Omental fat pad (tissue), 4 donors: ENCODE results near the gene TCAIM. TPM values are rescaled to one million over a fixed set of nuclear protein-coding genes. Genes with fewer than 3 reads are reported as not detected.

ENCODE experiments used
- ATAC-seq: fragments of 150-250 bp; one replicate; pipeline ENCODE4 v1.9.1; 2016; ENCODE audit warnings: mild to moderate bottlenecking, moderate library complexity; ENCODE audit not compliant: low FRiP score
- DNase-seq: peaks from one replicate; pipeline ENCODE4 v3.0.0-alpha.2; 2019; ENCODE audit warnings: low spot score
- total RNA-seq, 4 donors: library from RNA; depleted of rRNA; stranded (reverse); fragments of >200 nt; gene quantifications; one replicate each; pipeline ENCODE4 v1.1.0, GENCODE V29; 2016
- TF ChIP-seq, protein P1 (sequence below), 3 donors: fragments of 450-650 bp; IDR thresholded peaks; one replicate each; pipeline ENCODE4 v1.5.1; 2016 to 2017; ENCODE audit warnings: antibody characterized with exemption in 3 of 3, mild to moderate bottlenecking in 3 of 3, moderate library complexity in 2 of 3

TCAIM gene
- total RNA-seq, 4 donors from 2014 or later, result 16.2 to 28.7 (median 22.1) TPM

DNA sequence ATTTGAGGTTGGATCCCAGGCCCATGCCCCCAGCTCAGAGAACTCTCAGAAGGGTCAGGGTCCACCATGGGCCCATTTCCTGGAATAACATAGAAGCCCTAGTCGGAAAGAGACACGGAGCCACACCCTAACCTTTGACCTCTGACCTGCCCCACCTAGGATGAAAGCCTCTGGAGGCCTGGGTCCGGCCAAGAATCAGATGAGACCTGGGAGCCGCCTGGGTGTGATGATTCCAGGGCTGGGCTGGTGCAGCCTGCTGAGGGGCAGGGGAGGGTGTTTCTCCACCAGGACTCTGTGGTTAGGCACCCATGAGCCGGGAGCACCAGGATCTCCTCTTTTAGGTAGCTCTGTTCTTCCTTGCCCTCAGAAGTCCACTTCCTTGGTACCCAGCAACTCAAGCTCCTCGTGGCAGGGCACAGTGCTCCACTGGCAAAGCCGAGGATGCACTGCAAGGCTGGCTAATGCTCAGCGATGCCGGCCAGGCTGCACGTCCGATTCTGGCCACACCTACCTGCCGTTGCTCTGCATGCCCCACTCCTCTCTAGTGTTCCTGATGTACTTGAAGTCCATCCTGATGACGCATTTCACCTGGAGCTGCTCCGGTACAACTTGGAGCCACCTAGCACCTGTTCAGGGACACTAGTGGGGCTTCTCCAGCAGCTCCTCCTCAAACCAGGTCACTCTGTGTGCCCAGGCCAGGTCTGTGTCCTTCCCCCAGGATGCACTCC is 81.5 kb downstream of the TCAIM start:
- ATAC-seq (no peak), DNase-seq (no peak)
- TF ChIP-seq, protein P1, sequence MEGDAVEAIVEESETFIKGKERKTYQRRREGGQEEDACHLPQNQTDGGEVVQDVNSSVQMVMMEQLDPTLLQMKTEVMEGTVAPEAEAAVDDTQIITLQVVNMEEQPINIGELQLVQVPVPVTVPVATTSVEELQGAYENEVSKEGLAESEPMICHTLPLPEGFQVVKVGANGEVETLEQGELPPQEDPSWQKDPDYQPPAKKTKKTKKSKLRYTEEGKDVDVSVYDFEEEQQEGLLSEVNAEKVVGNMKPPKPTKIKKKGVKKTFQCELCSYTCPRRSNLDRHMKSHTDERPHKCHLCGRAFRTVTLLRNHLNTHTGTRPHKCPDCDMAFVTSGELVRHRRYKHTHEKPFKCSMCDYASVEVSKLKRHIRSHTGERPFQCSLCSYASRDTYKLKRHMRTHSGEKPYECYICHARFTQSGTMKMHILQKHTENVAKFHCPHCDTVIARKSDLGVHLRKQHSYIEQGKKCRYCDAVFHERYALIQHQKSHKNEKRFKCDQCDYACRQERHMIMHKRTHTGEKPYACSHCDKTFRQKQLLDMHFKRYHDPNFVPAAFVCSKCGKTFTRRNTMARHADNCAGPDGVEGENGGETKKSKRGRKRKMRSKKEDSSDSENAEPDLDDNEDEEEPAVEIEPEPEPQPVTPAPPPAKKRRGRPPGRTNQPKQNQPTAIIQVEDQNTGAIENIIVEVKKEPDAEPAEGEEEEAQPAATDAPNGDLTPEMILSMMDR (IDR thresholded peaks at IDR 0.05), result no peak

DNA sequence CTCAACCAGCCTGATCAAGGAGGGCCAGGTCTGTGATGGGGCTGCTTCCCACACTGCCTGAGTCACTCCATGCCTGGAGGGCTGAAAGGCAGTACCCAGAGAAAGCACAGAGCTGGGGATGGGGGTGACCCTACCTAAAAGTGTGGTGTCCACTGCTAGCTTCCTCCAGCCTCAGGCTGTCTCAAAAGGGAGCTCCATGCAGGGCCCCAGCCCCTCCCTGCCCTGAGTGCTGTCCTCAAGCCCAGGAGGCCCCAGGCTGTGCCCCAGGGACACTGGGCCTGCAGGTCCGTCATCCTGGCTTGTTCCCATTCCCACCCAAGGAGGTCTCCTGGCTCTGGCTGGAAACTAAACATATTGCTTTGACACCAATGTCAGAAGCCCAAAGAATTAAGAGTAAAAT is 82.1 kb downstream of the TCAIM start:
- ATAC-seq (no peak), DNase-seq (no peak)
- TF ChIP-seq, protein P1 (IDR thresholded peaks at IDR 0.05), result no peak

DNA sequence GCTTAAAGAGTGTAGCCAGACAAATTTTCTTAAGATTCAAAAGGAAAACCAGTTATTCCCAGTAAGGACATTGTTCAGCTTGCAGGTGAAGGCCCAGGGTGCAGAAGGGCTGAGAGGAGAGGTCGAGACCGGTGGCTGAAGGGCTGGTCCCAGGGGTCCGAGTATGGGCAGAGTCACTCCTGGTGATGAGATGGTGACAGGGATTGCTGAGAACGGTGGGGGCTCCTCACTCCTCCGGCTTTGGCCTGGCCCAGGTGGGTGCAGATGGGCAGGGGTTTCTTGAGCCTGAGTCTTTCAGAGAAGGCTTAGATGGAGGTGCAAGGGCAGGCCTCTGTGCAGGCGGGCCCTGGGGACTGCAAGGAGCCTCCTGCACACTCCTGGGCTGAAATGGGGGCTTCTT is 82.7 kb downstream of the TCAIM start:
- TF ChIP-seq, protein P1 (IDR thresholded peaks at IDR 0.05), result no peak
- DNase-seq (no peak), ATAC-seq (no peak)

DNA sequence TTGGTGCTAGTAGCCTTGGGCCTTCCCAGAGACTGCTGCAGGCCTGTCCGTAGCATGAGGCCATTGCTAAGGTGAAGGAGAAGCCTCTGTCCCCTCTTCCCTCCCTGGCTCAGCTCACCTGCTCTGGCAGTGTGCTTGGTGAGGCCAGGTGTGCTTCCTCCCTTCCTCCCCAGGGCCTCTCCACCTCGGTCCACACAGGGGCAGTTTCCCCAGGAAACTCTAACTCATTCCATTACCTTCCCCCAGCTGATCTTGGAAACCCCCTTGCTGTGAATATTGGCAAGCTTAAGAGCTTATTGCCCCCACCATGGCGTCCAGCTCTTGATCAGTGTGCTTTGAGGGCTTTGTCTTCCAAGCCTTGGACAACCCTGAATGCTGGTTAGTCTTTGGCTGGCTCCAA is 86.2 kb downstream of the TCAIM start:
- DNase-seq (no peak), ATAC-seq (no peak)
- TF ChIP-seq, protein P1 (IDR thresholded peaks at IDR 0.05), result no peak

DNA sequence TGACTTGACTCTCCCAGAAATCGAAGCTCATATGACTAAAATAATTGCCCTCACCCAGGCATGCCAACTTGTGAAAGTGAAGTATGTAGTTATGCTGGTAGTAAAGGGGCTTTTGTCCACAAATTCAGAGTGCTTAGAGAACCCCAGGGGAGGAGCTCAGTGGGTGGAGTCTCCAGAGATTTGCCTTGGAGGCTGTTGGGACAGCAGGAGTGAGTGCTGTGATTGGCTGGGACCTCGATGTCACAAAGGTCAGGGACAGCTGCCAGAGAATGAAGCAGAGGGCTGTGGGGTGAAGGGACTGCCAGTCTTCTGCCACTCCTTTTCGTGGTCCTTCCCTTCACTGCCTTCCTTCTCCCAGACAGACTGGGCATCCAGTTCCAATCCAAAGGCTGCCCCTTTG is 89.1 kb downstream of the TCAIM start:
- no peak for ATAC-seq
- TF ChIP-seq, protein P1 (IDR thresholded peaks at IDR 0.05), result no peak

DNA sequence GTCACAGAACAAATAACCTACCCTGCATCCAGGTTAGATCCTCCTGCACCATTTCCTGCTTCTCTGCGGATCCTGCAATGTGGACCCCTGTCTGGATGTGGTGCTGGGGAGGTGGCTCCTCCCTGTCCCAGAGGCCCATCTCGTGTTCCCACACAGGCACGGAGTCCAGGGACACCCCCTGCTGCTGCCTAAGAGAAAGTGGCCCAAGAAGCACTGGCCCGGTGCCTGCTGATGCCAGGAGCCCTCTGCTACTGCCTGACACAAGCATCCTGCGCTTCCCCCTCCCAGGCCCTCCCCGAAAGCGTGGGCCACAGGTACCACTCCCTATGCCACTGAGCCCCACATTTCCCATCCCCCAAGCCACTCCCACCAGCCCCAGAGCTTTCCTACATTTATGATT is 90.3 kb downstream of the TCAIM start:
- DNase-seq (no peak), ATAC-seq (no peak)
- TF ChIP-seq, protein P1 (IDR thresholded peaks at IDR 0.05), result no peak

More for the DNA sequence above, 89.1 kb downstream of the TCAIM start:
- DNase-seq, result no peak

DNA sequence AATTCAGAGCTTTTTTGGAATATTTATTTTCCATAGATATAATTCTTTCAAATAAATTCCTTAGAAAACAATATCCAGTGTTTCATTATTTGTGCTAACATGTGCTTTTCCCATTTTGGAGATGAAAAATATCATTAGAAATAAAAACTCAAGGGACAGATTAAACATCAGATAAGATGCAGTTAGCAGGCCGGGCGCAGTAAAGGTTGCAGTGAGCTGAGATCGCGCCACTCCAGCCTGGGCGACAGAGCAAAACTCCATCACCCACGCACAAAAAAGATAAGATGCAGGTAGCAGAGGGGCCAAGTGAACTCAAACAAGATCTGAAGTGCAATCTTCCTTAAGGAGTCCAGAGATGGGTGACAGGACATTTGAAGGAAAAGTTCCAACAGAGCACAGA is 90.9 kb downstream of the TCAIM start:
- DNase-seq, result no peak
- ATAC-seq, result no peak

More for the DNA sequence above, 90.9 kb downstream of the TCAIM start:
- TF ChIP-seq, protein P1 (IDR thresholded peaks at IDR 0.05), result no peak
